RPMI8226 (cell line): ENCODE results near the gene CYYR1.

Experiments used
- DNase-seq: peaks from one replicate; pipeline ENCODE4 v3.0.0-alpha.2; 2015

Gene CYYR1

GRCh38 chr21:26423511-26423910, 149.6 kb downstream of the CYYR1 start:
- no peak for DNase-seq

- no peak for DNase-seq
Measured at GRCh38 chr21:26422706-26423105, 150.4 kb downstream of the CYYR1 start.

- no peak for DNase-seq
Measured at GRCh38 chr21:26422138-26422537, 150.9 kb downstream of the CYYR1 start.

DNA sequence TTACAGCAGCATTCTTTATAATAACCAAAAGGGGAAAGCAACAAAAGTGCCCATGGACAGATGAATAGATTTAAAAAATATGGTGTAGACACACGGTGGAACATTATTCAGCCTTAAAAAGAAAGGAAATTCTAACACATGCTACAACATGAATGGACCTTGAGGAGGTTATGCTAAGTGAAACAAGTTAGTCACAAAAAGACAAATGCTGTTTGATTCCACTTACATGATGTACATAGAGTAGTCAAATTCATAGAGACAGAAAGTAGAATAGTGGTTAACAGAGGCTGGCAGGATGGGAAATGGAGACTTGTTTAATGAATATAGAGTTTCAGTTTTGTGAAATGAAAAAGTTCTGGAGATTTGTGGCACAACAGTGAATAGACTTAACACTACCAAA, 151.4 kb downstream of the CYYR1 start:
- DNase-seq: no peak
